AG04450 (cell line): Measurements from ENCODE around the gene CARD8. TPM values are rescaled to one million over a fixed set of nuclear protein-coding genes. Genes with fewer than 3 reads are reported as not detected.

Experiments
- CTCF ChIA-PET: fragments of 300-600, 350-600 bp; formaldehyde crosslinking; extraction: SDS; loops from one replicate; lab custom pipeline; 2022; ENCODE audit warnings: antibody characterized with exemption, inconsistent platforms; lab: Charles Lee
- POLR2A ChIA-PET: fragments of 350-600 bp; formaldehyde crosslinking; extraction: SDS; loops from one replicate; lab custom pipeline; 2021; ENCODE audit warnings: antibody characterized with exemption, inconsistent platforms; lab: Yijun Ruan, JAX
- DNase-seq: peaks from one replicate; pipeline ENCODE4 v3.0.0-alpha.2; 2011; ENCODE audit warnings: low read depth, low spot score
- H3K27ac ChIP-seq: one replicate; pipeline ENCODE4 v1.5.1; 2012; ENCODE audit warnings: low read depth, low read length, control low read depth
- H3K27me3 ChIP-seq: one replicate; pipeline ENCODE4 v1.6.0; 2012; ENCODE audit warnings: low read length; ENCODE audit not compliant: control insufficient read depth, insufficient read depth
- H3K4me3 ChIP-seq: 2 replicates; pipeline ENCODE4 v1.5.1; 2011; ENCODE audit warnings: mild to moderate bottlenecking, low read depth, low read length, control low read depth
- H3K9me3 ChIP-seq: 2 replicates; pipeline ENCODE4 v1.5.1; 2012; ENCODE audit warnings: low read length; ENCODE audit not compliant: control insufficient read depth, insufficient read depth
- CTCF ChIP-seq: IDR thresholded peaks from 2 replicates; pipeline ENCODE4 v1.5.1; 2011; ENCODE audit warnings: low read depth, low read length, control low read depth, inconsistent platforms
- polyA plus RNA-seq: library from polyadenylated mRNA; depleted of rRNA; stranded (reverse); fragments of >200 nt; gene quantifications from 2 replicates; pipeline ENCODE4 v1.2.3, GENCODE V29; 2011

CARD8 gene
- polyA plus RNA-seq, 1 experiment = 22.4 TPM

- H3K4me3 ChIP-seq = peak overlapping the region; percentile 88
- CTCF ChIA-PET = interaction anchor here (0.6 to 3.3 kb wide), 10 partner anchors 10 to 241 kb away, joined by 3 to 27 read pairs (median 5); no protein-coding TSS in a partner anchor
Measured at GRCh38 chr19:48203794-48204628, 51.7 kb downstream of the CARD8 start.

GRCh38 chr19:48203222-48203793 lies 52.4 kb downstream of the CARD8 start:
- DNase-seq = no peak
- Histone ChIP-seq H3K9me3 (no peaks in the 10 kb centered on the region), H3K27ac (peak overlapping the region; percentile 66), H3K4me3 (peak overlapping the region; percentile 88), H3K27me3 (no peaks in the 10 kb centered on the region)
- no peak for TF ChIP-seq CTCF
- ChIA-PET CTCF (interaction anchor here (0.6 to 3.3 kb wide), 10 partner anchors 9 to 240 kb away, joined by 3 to 27 read pairs (median 5); no protein-coding TSS in a partner anchor), POLR2A (interaction anchor here (0.8 to 1.1 kb wide), 6 partner anchors 9 to 93 kb away, joined by 3 to 4 read pairs (median 4); partner anchors contain the start of gene PLA2G4C)

More at GRCh38 chr19:48203794-48204628, 51.7 kb downstream of the CARD8 start:
- Histone ChIP-seq H3K27me3 (no peaks in the 10 kb centered on the region), H3K27ac (peak overlapping the region; percentile 66), H3K9me3 (no peaks in the 10 kb centered on the region)
- TF ChIP-seq CTCF = no peak
- POLR2A ChIA-PET = interaction anchor here (0.8 to 1.1 kb wide), 6 partner anchors 8 to 94 kb away, joined by 3 to 4 read pairs (median 4); partner anchors contain the start of gene PLA2G4C
- DNase-seq = peak; percentile 85

GRCh38 chr19:48196933-48197665 lies 58.6 kb downstream of the CARD8 start:
- Histone ChIP-seq H3K27me3 (no peaks in the 10 kb centered on the region), H3K27ac (no peak overlapping the region), H3K4me3 (no peak overlapping the region), H3K9me3 (no peaks in the 10 kb centered on the region; the same call in 1 of the 2 replicates)
- ChIA-PET CTCF (no interaction called here), POLR2A (interaction anchor here (0.5 to 0.6 kb wide), 2 partner anchors 12 to 14 kb away, joined by 3 to 5 read pairs; no protein-coding TSS in a partner anchor)
- DNase-seq = no peak
- TF ChIP-seq CTCF = no peak

GRCh38 chr19:48196321-48196763 lies 59.4 kb downstream of the CARD8 start:
- no peak overlapping the region for H3K27ac ChIP-seq
- CTCF ChIA-PET = no interaction called here
- H3K9me3 ChIP-seq = no peaks in the 10 kb centered on the region; the same call in 1 of the 2 replicates
- TF ChIP-seq CTCF = no peak
- POLR2A ChIA-PET = interaction anchor here (0.6 kb wide), 1 partner anchor 13 kb away, joined by 3 read pairs; no protein-coding TSS in a partner anchor
- H3K27me3 ChIP-seq = no peaks in the 10 kb centered on the region
- no peak overlapping the region for H3K4me3 ChIP-seq
- no peak for DNase-seq
